GM12878 (cell line): ENCODE measurements around the gene CAMKK2. TPM values are rescaled to one million over a fixed set of nuclear protein-coding genes. Genes with fewer than 3 reads are reported as not detected.
A peak's percentile ranks its signal among the peaks of the same experiment; 100 is the strongest.
"Not testable (repeated sequence)": the region's sequence is repeated elsewhere in the genome, so short reads cannot be mapped to it uniquely, and the experiment has no call there.

ENCODE experiments used
- ATAC-seq: fragments of 200-7000 bp; cut with Tn5 transposase; 3 replicates; pipeline ENCODE4 v1.9.1; 2020; ENCODE audit warnings: mild to moderate bottlenecking, moderate library complexity
- BruUV-seq: library from RNA; stranded (reverse); fragments of 400-500 nt; replicated peaks from 2 replicates; lab custom pipeline; 2021; lab: Mats Ljungman, UMichigan
- CTCF ChIA-PET: fragments of 300-600 bp; sonication (Branson Sonifier 250); formaldehyde crosslinking; extraction: SDS; loops from one replicate; lab custom pipeline; 2021; ENCODE audit warnings: inconsistent platforms; lab: Yijun Ruan, JAX
- POLR2A ChIA-PET: fragments of 350-600 bp; formaldehyde crosslinking; extraction: SDS; loops from one replicate; lab custom pipeline; 2021; ENCODE audit warnings: inconsistent platforms; lab: Charles Lee
- RAD21 ChIA-PET: fragments of 300-600 bp; sonication (Branson Sonifier 250); formaldehyde crosslinking; loops from one replicate; lab custom pipeline; 2023; ENCODE audit warnings: antibody characterized with exemption; ENCODE audit not compliant: unreplicated experiment; lab: Charles Lee
- SMC1A ChIA-PET: fragments of 300-600 bp; sonication (Branson Sonifier 250); formaldehyde crosslinking; loops from one replicate; lab custom pipeline; 2023; ENCODE audit not compliant: unreplicated experiment, uncharacterized antibody; lab: Charles Lee
- DNase-seq: peaks from one replicate; pipeline ENCODE4 v3.0.0-alpha.2; 2011; ENCODE audit warnings: low read depth, low spot score
- FAIRE-seq: peaks from 3 replicates; lab custom pipeline; 2011; peaks lifted over from hg19 to GRCh38; lab: Jason Lieb, UNC
- H2AFZ ChIP-seq: 2 replicates; pipeline ENCODE4 v1.6.0; 2011; ENCODE audit warnings: low read depth, low read length, control low read depth; ENCODE audit not compliant: control insufficient read depth
- H3K27ac ChIP-seq: 2 replicates; pipeline ENCODE4 v1.5.1; 2011; ENCODE audit warnings: control low read depth; ENCODE audit not compliant: control insufficient read depth, insufficient read depth
- H3K27me3 ChIP-seq, 2 experiments: replicated peaks in 1 of 2; 2 replicates each; pipeline versions ENCODE4 v1.6.0 to v1.6.1; 2011; ENCODE audit warnings: low read length in 1 of 2; ENCODE audit not compliant: control insufficient read depth in 2 of 2, insufficient read depth in 2 of 2
- H3K36me3 ChIP-seq, 2 experiments: 2 replicates each; pipeline ENCODE4 v1.5.1; 2011; ENCODE audit warnings: low read length in 1 of 2; ENCODE audit not compliant: control insufficient read depth in 2 of 2, insufficient read depth in 2 of 2
- H3K4me1 ChIP-seq: 2 replicates; pipeline ENCODE4 v1.6.1; 2011; ENCODE audit warnings: mild to moderate bottlenecking, low read length, moderate library complexity, mixed read lengths; ENCODE audit not compliant: control insufficient read depth, insufficient read depth
- H3K4me2 ChIP-seq: 2 replicates; pipeline ENCODE4 v1.6.0; 2011; ENCODE audit warnings: control low read depth; ENCODE audit not compliant: control insufficient read depth, insufficient read depth
- H3K4me3 ChIP-seq: fragments of 200-600 bp; sonication (generic); 2 replicates; pipeline ENCODE4 v1.5.1; 2016
- H3K79me2 ChIP-seq: 2 replicates; pipeline ENCODE4 v1.6.0; 2011; ENCODE audit warnings: low read length; ENCODE audit not compliant: control insufficient read depth, insufficient read depth
- H3K9ac ChIP-seq: 2 replicates; pipeline ENCODE4 v1.8.0; 2011; ENCODE audit warnings: low read length, control low read depth, mixed read lengths; ENCODE audit not compliant: control insufficient read depth, insufficient read depth
- H3K9me3 ChIP-seq: replicated peaks from 3 replicates; pipeline ENCODE4 v1.5.1; 2011; ENCODE audit warnings: mild to moderate bottlenecking, low read length; ENCODE audit not compliant: control insufficient read depth, insufficient read depth
- H4K20me1 ChIP-seq: 2 replicates; pipeline ENCODE4 v1.6.0; 2011; ENCODE audit not compliant: control insufficient read depth, insufficient read depth
- FOS ChIP-seq: IDR thresholded peaks from 3 replicates; pipeline ENCODE4 v1.6.1; 2011; ENCODE audit warnings: borderline replicate concordance; ENCODE audit not compliant: insufficient read length; ENCODE audit errors: extremely low read depth
- SREBF1 ChIP-seq: IDR thresholded peaks from 2 replicates; pipeline ENCODE4 v1.6.1; 2012; ENCODE audit warnings: mild to moderate bottlenecking, low read length
- STAT1 ChIP-seq: fragments of 450-650 bp; conservative IDR thresholded peaks from 2 replicates; pipeline ENCODE4 v1.6.1; 2014; ENCODE audit warnings: antibody characterized with exemption, mild to moderate bottlenecking
- WGBS: methylation state at CpG from one replicate; pipeline ENCODE4 v1.1.6; 2016; ENCODE audit warnings: low lambda C conversion rate; ENCODE audit not compliant: insufficient replicate concordance, insufficient coverage; ENCODE audit errors: missing lambda C conversion rate; 5-methylcytosine and 5-hydroxymethylcytosine counted together
- in situ Hi-C: fragments of 300-500 bp; cut with MboI; formaldehyde crosslinking; loops from 9 replicates; pipeline ENCODE4 v1.14.3; 2018; ENCODE audit warnings: mixed read lengths
- intact Hi-C: fragments of 100-400 bp; cut with micrococcal nuclease; formaldehyde crosslinking; loops from one replicate; pipeline ENCODE4 v1.14.2; 2022; ENCODE audit not compliant: unreplicated experiment
- polyA plus RNA-seq, 11 experiments: library from polyadenylated mRNA; depleted of rRNA in 4 of 11; unstranded in 6 of 11; stranded (reverse) in 5 of 11; fragments of >200 nt; fragmentation: Nextera tagmentation in 4 of 11; fragmentation: Illumina TruSeq in 1 of 11; extraction: Ambion mirVana in 4 of 11; extraction: Trizol in 1 of 11; gene quantifications; 1 replicate in 1 of 11; 2 replicates in 10 of 11; pipeline versions ENCODE4 v1.2.1 to v1.2.3, GENCODE V29; 2011 to 2016; ENCODE audit warnings: inconsistent platforms in 2 of 11, missing spikeins in 2 of 11, low read depth in 1 of 11
- total RNA-seq, 4 experiments: library from RNA; depleted of rRNA in 3 of 4; stranded (reverse); fragments of >200 nt in 3 of 4; fragmentation: Illumina TruSeq in 1 of 4; extraction: Trizol in 1 of 4; gene quantifications; 2 replicates each; pipeline versions ENCODE4 v1.2.1 to v1.2.3, GENCODE V29; 2013 to 2021
- TF ChIP-seq, protein P1 (sequence below): IDR thresholded peaks from 2 replicates; pipeline ENCODE4 v1.6.1; 2012; ENCODE audit warnings: mild to moderate bottlenecking, low read depth, low read length

The CAMKK2 gene
- total and polyA plus RNA-seq, 10 of the 15 experiments (the other 5 are each of a cell fraction or from before 2014, with no cell fraction given) = 5.2 to 40.6 (median 26.6) TPM

DNA sequence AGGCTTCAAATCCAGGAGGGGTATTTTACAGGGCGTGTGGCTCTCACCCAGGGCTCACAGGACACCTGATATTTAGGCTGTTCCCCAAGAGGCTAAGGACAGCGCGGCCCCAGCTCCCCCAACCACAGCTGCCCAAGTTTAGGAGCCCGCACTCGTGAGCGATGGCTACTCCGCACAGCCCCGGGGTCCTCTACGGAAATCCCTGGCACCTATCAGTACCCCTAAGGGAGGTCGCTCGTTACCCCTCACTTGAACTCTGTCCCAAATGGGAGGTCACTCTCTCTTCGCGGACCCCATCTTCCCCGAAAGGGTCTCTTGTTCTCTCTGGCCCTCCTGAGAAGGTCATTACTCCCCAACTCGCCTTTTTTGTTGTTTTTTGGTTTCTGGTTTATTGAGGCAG, 87.3 kb downstream of the CAMKK2 start:
- no peak for DNase-seq
- RAD21 ChIA-PET = no interaction called here
- no peak overlapping the region for H3K4me3 ChIP-seq
- H3K79me2 ChIP-seq = peaks cover 10% of the 10 kb centered on the region
- intact Hi-C loops = no loop called here
- TF ChIP-seq STAT1 (no peak), SREBF1 (no peak), FOS (no peak)
- TF ChIP-seq, protein P1, sequence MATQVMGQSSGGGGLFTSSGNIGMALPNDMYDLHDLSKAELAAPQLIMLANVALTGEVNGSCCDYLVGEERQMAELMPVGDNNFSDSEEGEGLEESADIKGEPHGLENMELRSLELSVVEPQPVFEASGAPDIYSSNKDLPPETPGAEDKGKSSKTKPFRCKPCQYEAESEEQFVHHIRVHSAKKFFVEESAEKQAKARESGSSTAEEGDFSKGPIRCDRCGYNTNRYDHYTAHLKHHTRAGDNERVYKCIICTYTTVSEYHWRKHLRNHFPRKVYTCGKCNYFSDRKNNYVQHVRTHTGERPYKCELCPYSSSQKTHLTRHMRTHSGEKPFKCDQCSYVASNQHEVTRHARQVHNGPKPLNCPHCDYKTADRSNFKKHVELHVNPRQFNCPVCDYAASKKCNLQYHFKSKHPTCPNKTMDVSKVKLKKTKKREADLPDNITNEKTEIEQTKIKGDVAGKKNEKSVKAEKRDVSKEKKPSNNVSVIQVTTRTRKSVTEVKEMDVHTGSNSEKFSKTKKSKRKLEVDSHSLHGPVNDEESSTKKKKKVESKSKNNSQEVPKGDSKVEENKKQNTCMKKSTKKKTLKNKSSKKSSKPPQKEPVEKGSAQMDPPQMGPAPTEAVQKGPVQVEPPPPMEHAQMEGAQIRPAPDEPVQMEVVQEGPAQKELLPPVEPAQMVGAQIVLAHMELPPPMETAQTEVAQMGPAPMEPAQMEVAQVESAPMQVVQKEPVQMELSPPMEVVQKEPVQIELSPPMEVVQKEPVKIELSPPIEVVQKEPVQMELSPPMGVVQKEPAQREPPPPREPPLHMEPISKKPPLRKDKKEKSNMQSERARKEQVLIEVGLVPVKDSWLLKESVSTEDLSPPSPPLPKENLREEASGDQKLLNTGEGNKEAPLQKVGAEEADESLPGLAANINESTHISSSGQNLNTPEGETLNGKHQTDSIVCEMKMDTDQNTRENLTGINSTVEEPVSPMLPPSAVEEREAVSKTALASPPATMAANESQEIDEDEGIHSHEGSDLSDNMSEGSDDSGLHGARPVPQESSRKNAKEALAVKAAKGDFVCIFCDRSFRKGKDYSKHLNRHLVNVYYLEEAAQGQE = no peak
- TF ChIP-seq, all 136 proteins: peak for 0
- Histone ChIP-seq H3K9ac (no peak overlapping the region; the same call in 1 of the 2 replicates), H3K4me1 (peaks cover 3% of the 10 kb centered on the region), H4K20me1 (no peaks in the 10 kb centered on the region), H3K4me2 (peak overlapping the region; percentile 98; the same call in 1 of the 2 replicates), H3K27me3 (no peaks in the 10 kb centered on the region), H3K27ac (no peak overlapping the region), H3K36me3 (no peaks in the 10 kb centered on the region; a peak in 1 of 4 replicates), H2AFZ (peak overlapping the region; percentile 58), H3K9me3 (no peaks in the 10 kb centered on the region)
- TSS peak; percentile 68 for BruUV-seq
- SMC1A ChIA-PET = interaction anchor here (1.1 kb wide), 1 partner anchor 149 kb away, joined by 3 read pairs; no protein-coding TSS in a partner anchor
- CTCF ChIA-PET = interaction anchor here (0.6 to 1.0 kb wide), 3 partner anchors 33 to 99 kb away, joined by 3 read pairs; no protein-coding TSS in a partner anchor
- WGBS = 92% methylated on average over 15 of the region's 15 CpGs
- in situ Hi-C loops = no loop called here
- no peak for FAIRE-seq
- no peak for ATAC-seq
- POLR2A ChIA-PET = interaction anchor here (0.5 kb wide), 1 partner anchor 482 kb away, joined by 3 read pairs; no protein-coding TSS in a partner anchor

DNA sequence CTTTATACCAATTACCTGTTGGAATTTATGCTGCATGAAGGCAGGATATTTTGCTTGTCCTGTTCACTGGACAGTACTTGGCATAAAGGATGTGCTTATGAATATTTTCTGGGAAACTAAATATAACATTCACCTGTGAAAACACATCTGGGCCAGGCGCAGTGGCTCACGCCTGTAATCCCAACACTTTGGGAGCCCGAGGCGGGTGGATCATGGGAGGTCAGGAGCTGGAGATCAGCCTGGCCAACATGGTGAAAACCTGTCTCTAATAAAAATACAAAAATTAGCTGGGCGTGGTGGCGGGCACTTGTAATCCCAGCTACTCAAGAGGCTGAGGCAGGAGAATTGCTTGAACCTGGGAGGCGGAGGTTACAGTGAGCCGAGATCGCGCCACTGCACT, 87.9 kb downstream of the CAMKK2 start:
- 95% methylated on average over 4 of the region's 10 CpGs for WGBS
- CTCF ChIA-PET = interaction anchor here (0.7 to 1.0 kb wide), 2 partner anchors 33 to 99 kb away, joined by 3 read pairs; no protein-coding TSS in a partner anchor

More for the DNA sequence above, 87.9 kb downstream of the CAMKK2 start:
- H3K79me2 ChIP-seq, POLR2A ChIA-PET, RAD21 ChIA-PET, H3K4me2 ChIP-seq, H3K4me1 ChIP-seq, BruUV-seq, intact Hi-C loops, H3K4me3 ChIP-seq, H3K27me3 ChIP-seq, H2AFZ ChIP-seq, H3K36me3 ChIP-seq, DNase-seq, FAIRE-seq, H3K27ac ChIP-seq, H3K9ac ChIP-seq, H3K9me3 ChIP-seq, H4K20me1 ChIP-seq, ATAC-seq, in situ Hi-C loops: not testable (repeated sequence)
- SMC1A ChIA-PET = interaction anchor here (1.1 to 2.1 kb wide), 2 partner anchors 76 to 148 kb away, joined by 3 to 5 read pairs; partner anchors contain the start of gene P2RX7
